Brain pericyte (primary cell): Measurements from ENCODE around the gene AKIRIN1.
"Not testable (repeated sequence)": the region's sequence is repeated elsewhere in the genome, so short reads cannot be mapped to it uniquely, and the experiment has no call there.

Source experiments
- DNase-seq: peaks from one replicate; pipeline ENCODE4 v3.0.0-alpha.2; 2012; ENCODE audit warnings: low read depth, low spot score

AKIRIN1 gene

GRCh38 chr1:38994196-38994595 lies 3.1 kb downstream of the AKIRIN1 start:
- no peak for DNase-seq

GRCh38 chr1:38997034-38997900 lies 6.2 kb downstream of the AKIRIN1 start:
- no peak for DNase-seq

- DNase-seq = no peak
Measured at GRCh38 chr1:38997901-38998190, 6.8 kb downstream of the AKIRIN1 start.

DNA sequence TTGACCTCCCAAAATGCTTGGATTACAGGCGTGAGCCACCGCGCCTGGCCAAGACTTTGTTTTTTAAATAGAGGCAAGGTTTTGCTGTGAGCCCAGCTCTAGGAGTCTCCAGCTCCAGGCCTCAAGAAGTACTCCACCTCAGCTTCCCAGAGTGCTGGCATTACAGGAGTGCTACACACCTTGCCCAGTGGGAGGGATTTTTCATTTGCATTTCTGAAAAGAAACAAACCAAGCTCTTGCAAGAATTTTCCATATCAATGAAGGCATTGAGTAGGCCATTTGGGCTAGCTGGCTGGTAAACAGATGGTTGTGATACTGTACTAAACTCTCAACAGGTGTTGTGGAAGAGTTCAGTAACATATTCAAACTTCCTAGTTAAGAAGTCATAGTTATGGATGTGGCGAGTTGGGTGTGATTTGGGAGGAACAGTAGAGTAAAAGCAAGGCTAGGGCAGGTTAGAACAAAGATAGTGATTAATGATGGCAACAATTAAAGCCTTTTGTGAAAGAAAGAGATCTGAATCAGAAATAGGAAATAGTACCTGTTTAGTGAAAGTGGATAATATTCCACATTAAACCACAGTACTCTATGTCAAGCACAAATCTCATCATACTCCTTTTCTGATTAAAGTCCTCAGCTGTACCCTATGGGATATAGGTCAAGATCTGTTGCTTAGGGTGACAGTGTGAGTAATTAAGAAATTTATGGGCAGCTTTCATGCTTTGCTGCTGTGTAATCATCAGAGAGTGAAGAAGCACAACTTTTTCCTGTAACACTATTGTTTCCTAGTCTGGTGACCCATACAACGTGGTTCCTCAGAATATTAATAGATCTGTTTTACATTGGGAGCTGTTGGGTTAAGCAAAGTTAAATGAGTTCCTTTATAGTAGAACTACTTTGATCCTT lies 10.7 kb downstream of the AKIRIN1 start:
- DNase-seq = no peak

DNA sequence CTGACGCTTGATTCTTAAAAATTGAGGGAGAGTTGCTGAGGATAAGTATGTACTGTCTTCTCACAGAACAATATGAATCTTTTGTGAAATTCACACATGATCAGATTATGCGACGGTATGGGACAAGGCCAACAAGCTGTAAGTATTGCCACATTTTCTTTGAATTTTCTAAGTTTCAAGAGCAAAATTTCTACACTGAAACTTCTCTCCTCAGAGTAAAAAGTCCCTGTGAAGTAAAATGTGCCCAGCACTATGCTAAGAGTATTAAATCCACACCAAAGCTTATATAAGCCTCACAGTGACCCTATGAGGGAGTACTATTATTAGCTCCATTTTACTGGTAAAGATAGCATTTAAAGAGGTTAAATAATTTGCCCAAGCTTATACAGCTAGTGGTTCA lies 12.2 kb downstream of the AKIRIN1 start:
- no peak for DNase-seq

GRCh38 chr1:39003794-39004193 lies 12.7 kb downstream of the AKIRIN1 start:
- DNase-seq = no peak

- no peak for DNase-seq
Measured at GRCh38 chr1:39006287-39006686, 15.2 kb downstream of the AKIRIN1 start.

GRCh38 chr1:39006726-39007645 lies 15.9 kb downstream of the AKIRIN1 start:
- no peak for DNase-seq

GRCh38 chr1:39014956-39015355 lies 23.9 kb downstream of the AKIRIN1 start:
- DNase-seq = not testable (repeated sequence)

DNA sequence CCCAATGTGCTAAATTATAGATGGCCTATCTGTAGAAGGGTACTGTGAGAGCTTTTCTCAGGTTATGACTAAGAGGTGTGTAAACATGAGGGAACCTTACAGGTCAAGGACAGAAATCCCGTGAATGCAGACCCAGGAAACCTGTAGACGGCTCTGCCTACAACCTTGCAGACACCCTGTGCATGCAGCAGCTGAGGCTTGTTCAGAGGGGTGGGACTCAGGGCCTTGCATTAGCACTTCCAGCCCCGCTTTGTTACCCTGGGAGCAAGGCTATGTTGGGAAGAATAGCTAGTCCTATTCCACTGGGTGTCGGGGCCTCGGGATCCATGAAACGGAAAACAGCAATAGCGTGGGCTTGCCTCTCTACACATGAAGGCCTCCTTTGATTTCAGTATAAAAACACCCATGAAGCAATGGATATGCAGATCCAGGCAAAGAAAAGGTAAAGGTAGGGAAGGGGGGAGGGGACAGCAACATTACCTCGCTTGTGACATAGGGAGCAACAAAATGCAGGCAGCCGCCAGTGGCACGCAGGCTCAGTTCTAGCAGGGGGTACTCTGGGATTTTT lies 25.6 kb downstream of the AKIRIN1 start:
- no peak for DNase-seq

- no peak for DNase-seq
Measured at GRCh38 chr1:39017266-39017665, 26.2 kb downstream of the AKIRIN1 start.

DNA sequence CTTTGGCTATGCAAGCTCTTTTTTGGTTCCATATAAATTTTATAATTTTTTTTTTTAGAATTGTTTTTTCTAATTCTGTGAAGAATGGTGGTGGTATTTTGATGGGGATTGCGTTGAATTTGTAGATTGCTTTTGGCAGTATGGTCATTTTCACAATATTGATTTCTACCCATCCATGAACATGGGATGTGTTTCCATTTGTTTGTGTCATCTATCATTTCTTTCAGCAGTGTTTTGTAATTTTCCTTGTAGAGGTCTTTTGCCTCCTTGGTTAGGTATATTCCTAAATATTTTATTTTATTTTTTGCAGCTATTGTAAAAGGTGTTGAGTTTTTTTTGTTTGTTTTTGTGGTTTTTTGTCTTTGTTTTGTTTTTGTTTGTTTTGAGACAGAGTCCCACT lies 29.4 kb downstream of the AKIRIN1 start:
- DNase-seq = not testable (repeated sequence)

GRCh38 chr1:39021426-39021825 lies 30.4 kb downstream of the AKIRIN1 start:
- DNase-seq = no peak

GRCh38 chr1:39023140-39023539 lies 32.1 kb downstream of the AKIRIN1 start:
- no peak for DNase-seq

- peak; percentile 69 for DNase-seq
Measured at GRCh38 chr1:39026051-39026865, 35.2 kb downstream of the AKIRIN1 start, which contains the start of gene NDUFS5. NDUFS5 (plus strand) TSS chr1:39026350; CDS start chr1:39028725, 2,375 bp downstream.

GRCh38 chr1:39026866-39027507 lies 35.9 kb downstream of the AKIRIN1 start:
- no peak for DNase-seq

- no peak for DNase-seq
Measured at GRCh38 chr1:39034114-39034654, 43.1 kb downstream of the AKIRIN1 start.

GRCh38 chr1:39036678-39037077 lies 45.6 kb downstream of the AKIRIN1 start:
- DNase-seq = no peak

DNA sequence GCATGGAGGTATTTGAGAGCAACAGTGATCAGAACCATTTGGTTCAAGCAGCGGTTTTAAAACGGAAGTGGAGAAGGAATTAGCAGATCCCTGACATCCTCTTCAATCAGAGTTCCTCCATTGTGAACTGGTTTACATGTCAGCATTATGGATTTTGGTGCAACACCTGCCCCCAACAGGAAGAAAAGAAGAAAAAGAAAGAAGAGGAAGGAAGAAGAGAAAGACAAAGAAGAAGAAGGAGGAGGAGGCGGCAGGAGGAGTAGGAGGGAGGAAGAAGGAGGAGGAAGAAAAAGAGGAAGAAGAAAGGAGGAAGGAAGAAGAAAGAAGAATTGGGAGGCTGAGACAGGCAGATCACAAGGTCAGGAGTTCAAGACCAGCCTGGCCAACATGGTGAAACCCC lies 52.4 kb downstream of the AKIRIN1 start:
- DNase-seq = no peak

DNA sequence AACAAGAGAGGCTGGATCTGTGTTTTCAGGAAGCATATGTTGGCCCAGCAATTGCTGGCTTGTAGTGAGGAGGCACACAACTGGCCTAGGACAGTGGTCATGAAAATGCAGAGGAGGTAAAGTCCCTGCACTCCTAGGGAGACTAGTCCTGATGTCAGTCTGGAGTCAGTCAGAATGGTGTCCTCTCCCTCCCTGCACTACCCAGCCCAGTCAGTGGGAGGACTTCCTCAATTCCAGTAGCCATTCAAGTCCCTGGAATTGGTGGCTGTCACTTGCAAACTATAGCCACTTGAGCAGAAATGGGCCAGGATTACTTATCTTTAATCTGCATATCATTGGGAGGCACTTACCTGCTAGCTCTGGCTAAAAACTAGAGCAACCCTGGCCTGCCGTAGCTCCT lies 53.7 kb downstream of the AKIRIN1 start:
- DNase-seq = no peak
